Peyer's patch (tissue), 4 donors: ENCODE results near the gene LY6G6F. TPM values are rescaled to one million over a fixed set of nuclear protein-coding genes. Genes with fewer than 3 reads are reported as not detected.

Source experiments
- DNase-seq, 3 donors: peaks; one replicate each; pipeline ENCODE4 v3.0.0-alpha.2; 2017 to 2019
- H3K27ac ChIP-seq, 4 donors: fragments of 200-600 bp; sonication (generic); one replicate each; pipeline ENCODE4 v1.5.1; 2016 to 2019
- H3K27me3 ChIP-seq, 2 donors: fragments of 200-600 bp; sonication (generic); one replicate each; pipeline ENCODE4 v1.5.1; 2019
- H3K36me3 ChIP-seq, 3 donors: fragments of 200-600 bp; sonication (generic); one replicate each; pipeline ENCODE4 v1.5.1; 2016 to 2019
- H3K4me1 ChIP-seq, 4 donors: fragments of 200-600 bp; sonication (generic); one replicate each; pipeline ENCODE4 v1.5.1; 2016 to 2019
- H3K4me3 ChIP-seq, 4 donors: fragments of 200-600 bp; sonication (generic); 1 replicate in 3 of 4; 2 replicates in 1 of 4; pipeline ENCODE4 v1.5.1; 2016 to 2019; ENCODE audit warnings: mild to moderate bottlenecking in 1 of 4
- H3K9me3 ChIP-seq, 4 donors: fragments of 200-600 bp; sonication (generic); one replicate each; pipeline ENCODE4 v1.5.1; 2016 to 2019; ENCODE audit warnings: mild to moderate bottlenecking in 1 of 4
- POLR2A ChIP-seq, 2 donors: fragments of 450-650 bp; IDR thresholded peaks; one replicate each; pipeline ENCODE4 v1.5.1; 2017; ENCODE audit warnings: antibody characterized with exemption in 2 of 2, mild to moderate bottlenecking in 2 of 2, moderate library complexity in 2 of 2
- total RNA-seq, 4 donors: library from RNA; depleted of rRNA; stranded (reverse); fragments of >200 nt; gene quantifications; one replicate each; pipeline ENCODE4 v1.1.0, GENCODE V29; 2016
- TF ChIP-seq, protein P1 (sequence below), 6 experiments: fragments of 450-650 bp in 4 of 6; fragments of 200-600 bp in 2 of 6; sonication (generic) in 1 of 6; IDR thresholded peaks; one replicate each; pipeline ENCODE4 v1.5.1; 2017 to 2019; ENCODE audit warnings: antibody characterized with exemption in 6 of 6, mild to moderate bottlenecking in 3 of 6, moderate library complexity in 1 of 6

Gene LY6G6F
- total RNA-seq, 4 donors from 2014 or later, result not detected

DNA sequence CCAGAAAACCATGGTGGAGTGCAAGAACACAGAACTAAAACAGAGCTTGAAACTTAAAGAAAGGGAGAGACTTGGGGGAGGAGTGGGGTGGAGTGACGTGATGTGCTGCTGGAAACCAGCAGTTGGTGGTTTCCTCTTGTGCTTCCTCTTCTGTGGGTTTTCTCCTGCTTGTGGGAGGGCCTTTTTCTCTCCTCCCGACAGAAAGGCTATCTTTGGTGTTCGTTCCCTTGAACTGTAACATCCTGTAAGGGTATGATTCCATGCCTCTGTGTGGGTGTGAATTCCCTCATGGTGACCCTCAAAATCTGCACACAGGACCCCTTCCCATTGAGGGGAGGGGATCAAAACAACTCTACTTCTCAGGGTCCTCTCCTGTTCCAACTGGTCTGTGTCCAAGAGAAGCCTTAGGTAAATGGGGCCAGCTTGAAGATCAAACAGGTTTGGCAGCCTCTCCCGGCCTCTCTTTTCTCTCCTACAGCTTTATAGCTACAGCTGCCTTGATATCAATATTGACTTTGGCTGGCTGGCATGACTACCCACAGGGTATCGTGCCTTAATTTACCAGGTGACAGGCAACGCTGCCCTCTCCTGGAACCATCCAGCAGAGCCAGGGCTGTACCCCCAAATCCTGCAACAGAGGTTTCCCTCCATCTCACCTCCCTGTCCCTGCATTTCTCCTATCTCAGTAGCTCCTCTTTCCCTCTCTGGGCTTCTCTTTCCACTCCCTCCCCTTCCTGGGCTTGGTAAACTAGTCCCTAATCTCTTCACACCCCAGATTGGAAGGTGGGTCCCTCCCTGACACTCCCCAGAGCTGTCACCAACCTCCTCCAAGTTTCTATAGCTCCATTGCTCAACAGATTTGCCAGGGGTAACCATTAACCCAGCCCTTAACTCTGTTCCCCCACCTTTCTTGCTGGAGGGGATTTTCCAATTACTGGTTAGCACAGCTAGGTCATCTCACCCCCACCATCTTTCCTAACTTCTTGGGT, 31.6 kb downstream of the LY6G6F start:
- H3K4me1 ChIP-seq, result peaks cover 11 to 53% (median 39%) of the 10 kb centered on the region in 4 donors
- no peaks in the 10 kb centered on the region for H3K9me3 ChIP-seq
- peak overlapping the region in 1 of 4 donors; percentile 27 for H3K4me3 ChIP-seq
- TF ChIP-seq, protein P1, sequence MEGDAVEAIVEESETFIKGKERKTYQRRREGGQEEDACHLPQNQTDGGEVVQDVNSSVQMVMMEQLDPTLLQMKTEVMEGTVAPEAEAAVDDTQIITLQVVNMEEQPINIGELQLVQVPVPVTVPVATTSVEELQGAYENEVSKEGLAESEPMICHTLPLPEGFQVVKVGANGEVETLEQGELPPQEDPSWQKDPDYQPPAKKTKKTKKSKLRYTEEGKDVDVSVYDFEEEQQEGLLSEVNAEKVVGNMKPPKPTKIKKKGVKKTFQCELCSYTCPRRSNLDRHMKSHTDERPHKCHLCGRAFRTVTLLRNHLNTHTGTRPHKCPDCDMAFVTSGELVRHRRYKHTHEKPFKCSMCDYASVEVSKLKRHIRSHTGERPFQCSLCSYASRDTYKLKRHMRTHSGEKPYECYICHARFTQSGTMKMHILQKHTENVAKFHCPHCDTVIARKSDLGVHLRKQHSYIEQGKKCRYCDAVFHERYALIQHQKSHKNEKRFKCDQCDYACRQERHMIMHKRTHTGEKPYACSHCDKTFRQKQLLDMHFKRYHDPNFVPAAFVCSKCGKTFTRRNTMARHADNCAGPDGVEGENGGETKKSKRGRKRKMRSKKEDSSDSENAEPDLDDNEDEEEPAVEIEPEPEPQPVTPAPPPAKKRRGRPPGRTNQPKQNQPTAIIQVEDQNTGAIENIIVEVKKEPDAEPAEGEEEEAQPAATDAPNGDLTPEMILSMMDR (IDR thresholded peaks at IDR 0.05), result peak in 4 of 6 experiments; percentile 5 to 51 (median 30)
- TF ChIP-seq POLR2A (IDR thresholded peaks at IDR 0.05), result peak; percentile 18 to 42
- H3K27me3 ChIP-seq, result no peaks in the 10 kb centered on the region
- peak; percentile 75 to 88 (median 79) for DNase-seq
- H3K36me3 ChIP-seq, result peaks cover 0 to 10% (median 0%) of the 10 kb centered on the region in 3 donors
- peak overlapping the region; percentile 84 to 96 (median 94) for H3K27ac ChIP-seq

DNA sequence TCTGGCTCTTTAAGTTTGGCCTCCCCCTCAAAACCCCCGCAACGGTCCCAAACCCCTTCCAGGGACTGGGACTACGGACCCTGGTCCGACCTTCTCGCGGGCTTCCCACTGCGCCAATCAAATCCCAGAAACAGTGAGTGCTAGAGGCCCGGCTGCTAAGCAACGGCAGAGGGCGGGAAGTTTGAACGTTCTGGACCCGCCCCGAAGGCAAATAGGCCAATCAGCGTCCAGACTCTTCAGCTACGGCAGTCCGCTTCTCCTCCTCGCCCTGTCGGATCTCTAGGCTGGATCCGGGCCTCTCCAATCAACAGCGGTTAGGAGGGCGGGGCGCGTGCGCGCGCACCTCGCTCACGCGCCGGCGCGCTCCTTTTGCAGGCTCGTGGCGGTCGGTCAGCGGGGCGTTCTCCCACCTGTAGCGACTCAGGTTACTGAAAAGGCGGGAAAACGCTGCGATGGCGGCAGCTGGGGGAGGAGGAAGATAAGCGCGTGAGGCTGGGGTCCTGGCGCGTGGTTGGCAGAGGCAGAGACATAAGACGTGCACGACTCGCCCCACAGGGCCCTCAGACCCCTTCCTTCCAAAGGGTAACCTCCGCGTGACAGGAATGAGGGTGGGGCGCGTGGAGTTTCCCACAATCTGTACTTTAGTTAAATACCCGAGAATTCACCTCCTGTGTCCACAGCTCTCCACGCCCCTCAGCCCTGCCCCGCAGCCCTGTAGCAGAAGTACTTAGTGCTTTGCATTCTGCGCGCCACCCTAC, 33.2 kb downstream of the LY6G6F start, which contains the start of gene MSH5:
Gene MSH5 (plus strand): TSS at position 367 of the 758 bp plus-strand sequence. CDS start 462 bp downstream, outside the sequence.
- peak; percentile 94 to 99 (median 99) for DNase-seq
- TF ChIP-seq, protein P1 (IDR thresholded peaks at IDR 0.05), result peak in 1 of 6 experiments; percentile 7
- TF ChIP-seq POLR2A (IDR thresholded peaks at IDR 0.05), result peak; percentile 32 to 61
- Histone ChIP-seq H3K36me3 (no peaks in the 10 kb centered on the region), H3K4me1 (peaks cover 9 to 37% (median 33%) of the 10 kb centered on the region in 4 donors), H3K9me3 (no peaks in the 10 kb centered on the region), H3K4me3 (peak within 1 kb of the TSS; percentile 63 to 91 (median 70)), H3K27ac (peak within 1 kb of the TSS; percentile 84 to 96 (median 94)), H3K27me3 (no peaks in the 10 kb centered on the region)

DNA sequence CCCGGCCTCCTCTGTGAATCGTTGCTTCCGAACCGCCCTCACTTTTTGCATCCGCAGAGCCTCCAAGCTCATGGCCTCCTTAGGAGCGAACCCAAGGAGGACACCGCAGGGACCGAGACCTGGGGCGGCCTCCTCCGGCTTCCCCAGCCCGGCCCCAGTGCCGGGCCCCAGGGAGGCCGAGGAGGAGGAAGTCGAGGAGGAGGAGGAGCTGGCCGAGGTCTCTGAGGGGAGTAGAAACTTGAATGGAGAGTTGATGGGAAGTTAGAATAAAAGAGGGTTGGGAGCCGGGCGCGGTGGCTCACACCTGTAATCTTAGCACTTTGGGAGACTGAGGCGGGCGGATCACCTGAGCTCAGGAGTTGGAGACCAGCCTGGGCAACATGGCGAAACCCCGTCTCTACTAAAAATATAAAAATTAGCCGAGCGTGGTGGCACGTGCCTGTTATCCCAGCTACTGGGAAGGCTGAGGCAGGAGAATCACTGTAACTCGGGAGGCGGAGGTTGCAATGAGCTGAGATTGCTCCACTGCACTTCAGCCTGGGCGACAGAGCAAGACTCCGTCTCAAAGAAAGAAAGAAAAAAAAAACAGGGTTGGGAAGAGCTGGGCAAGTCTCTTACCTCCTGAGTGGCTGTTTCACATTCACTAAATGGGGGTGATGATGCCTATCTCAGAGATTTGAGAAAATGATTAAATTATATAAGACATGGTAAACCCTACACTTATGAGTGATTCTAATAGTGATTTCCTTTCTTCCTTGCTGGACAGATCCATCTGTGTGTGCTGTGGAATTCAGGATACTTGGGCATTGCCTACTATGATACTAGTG, 33.9 kb downstream of the LY6G6F start:
- Histone ChIP-seq H3K9me3 (no peaks in the 10 kb centered on the region), H3K27ac (peak overlapping the region; percentile 73 to 96 (median 94)), H3K4me1 (peaks cover 9 to 36% (median 33%) of the 10 kb centered on the region in 4 donors), H3K36me3 (no peaks in the 10 kb centered on the region), H3K4me3 (peak overlapping the region; percentile 63 to 91 (median 70)), H3K27me3 (no peaks in the 10 kb centered on the region)
- no peak for TF ChIP-seq POLR2A (IDR thresholded peaks at IDR 0.05)
- TF ChIP-seq, protein P1 (IDR thresholded peaks at IDR 0.05), result no peak
- no peak for DNase-seq

DNA sequence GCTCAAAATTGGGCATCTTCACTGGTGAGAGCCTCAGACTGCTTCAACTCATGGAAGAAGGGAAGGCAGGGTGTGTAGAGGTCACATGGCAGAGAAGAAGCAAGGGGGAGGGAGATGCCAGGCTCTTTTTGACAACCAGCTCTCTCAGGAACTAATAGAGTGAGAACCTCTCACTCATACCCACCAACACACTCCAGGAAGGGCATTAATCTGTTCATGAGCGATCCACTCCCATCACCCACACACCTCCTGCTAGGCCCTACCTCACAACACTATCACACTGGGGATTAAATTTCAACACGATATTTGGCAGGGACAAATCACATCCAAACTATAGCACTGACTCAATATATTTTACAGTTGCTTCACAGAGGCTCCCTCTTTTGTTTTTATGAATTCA, 35.1 kb downstream of the LY6G6F start:
- Histone ChIP-seq H3K36me3 (no peaks in the 10 kb centered on the region), H3K27ac (no peak overlapping the region), H3K9me3 (no peaks in the 10 kb centered on the region), H3K4me1 (peaks cover 6 to 33% (median 31%) of the 10 kb centered on the region in 4 donors), H3K4me3 (no peak overlapping the region), H3K27me3 (no peaks in the 10 kb centered on the region)
- no peak for DNase-seq
- TF ChIP-seq POLR2A (IDR thresholded peaks at IDR 0.05), result no peak
- TF ChIP-seq, protein P1 (IDR thresholded peaks at IDR 0.05), result no peak
